ENCODE measurements around the gene TMEM126B.
A peak's percentile ranks its signal among the peaks of the same experiment; 100 is the strongest.
"Not testable (repeated sequence)": the region's sequence is repeated elsewhere in the genome, so short reads cannot be mapped to it uniquely, and the experiment has no call there.

The TMEM126B gene

DNA sequence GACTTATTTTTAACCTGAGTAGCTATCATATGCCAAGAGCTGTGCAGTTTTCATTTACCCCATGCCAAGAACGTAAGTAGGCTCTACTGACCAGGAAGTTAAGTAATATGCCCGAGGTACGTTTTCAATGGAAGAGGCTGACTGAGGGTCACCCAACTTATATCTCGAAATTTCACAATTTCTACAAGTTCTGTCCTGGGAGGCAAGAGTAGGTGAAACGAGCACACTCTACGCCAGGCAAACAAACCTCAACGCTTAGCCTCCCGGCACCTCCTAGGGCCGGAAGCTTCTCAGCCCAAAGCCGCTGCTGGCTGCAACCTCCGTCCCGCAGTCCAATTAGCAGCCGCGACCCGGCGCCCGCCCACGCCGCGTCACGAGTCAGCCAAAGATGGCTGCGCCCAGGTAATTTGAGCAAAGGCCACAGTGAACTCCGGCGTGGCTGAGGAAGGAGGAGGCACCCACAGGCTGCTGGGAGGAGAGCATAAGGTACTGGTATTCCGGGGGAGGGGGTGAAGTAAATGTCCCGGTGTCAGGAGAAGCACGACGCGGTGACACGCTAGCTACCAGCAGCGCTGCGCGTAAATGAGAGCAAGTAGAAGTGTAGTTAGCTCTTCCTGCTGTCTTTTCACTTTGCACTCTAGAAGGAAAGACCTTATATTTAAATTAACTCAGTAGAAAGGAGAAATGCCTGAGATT is 19.4 kb downstream of the TMEM126B start, which contains the start of gene TMEM126A:
Gene TMEM126A (plus strand): TSS at position 364 of the 696 bp plus-strand sequence. CDS start 2,289 bp downstream, outside the sequence.
- peak; percentile 92 for DNase-seq

DNA sequence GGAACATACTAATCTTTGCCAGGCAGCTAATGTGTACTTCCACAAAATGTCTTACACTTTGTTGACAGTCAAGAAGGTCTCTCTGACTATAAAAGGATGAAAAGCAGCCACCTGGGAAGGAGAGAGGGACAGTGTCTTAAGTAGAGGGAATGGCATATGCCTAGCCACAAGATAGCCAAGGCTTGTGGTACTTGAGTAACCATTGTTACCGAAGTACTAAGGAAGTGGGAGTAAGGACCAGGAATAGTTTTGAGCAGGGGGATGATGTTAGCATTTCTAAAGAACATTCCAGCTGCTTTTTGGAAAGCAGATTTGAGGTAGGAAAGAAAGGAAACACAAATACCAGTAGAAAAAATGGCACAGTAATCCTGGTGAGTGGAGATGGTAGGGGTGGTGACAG is 22.7 kb downstream of the TMEM126B start:
- DNase-seq, result no peak

DNA sequence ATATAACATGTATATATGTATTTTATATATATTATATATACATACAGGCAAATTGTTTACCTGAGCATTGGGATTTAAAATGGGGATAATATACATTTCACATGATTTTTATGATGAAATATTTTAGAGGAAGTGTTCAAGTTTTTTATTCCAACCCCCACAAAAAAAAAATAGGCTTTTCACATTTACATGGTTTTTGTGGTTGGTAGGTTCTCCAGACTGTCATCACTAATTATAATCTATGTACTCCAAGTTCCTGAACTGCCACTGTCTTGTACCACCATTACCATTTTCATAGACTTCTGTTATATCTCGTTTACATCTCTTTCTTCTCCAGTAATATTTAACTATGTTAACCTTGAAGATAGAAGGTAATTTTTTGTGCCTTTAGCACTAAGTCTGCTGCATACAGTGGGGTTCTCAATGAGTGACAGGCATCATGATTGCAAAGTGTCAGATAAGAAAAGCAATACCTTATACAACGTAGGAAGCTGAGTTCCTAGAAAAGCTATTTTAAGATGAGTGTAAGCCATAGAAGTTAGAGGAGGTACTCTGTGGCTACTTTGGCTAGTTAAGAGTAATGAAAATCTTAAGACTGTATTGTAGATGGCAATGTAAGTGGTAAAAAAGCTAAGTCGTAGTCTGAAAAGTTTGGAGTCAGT is 24.5 kb downstream of the TMEM126B start:
- DNase-seq, result no peak

DNA sequence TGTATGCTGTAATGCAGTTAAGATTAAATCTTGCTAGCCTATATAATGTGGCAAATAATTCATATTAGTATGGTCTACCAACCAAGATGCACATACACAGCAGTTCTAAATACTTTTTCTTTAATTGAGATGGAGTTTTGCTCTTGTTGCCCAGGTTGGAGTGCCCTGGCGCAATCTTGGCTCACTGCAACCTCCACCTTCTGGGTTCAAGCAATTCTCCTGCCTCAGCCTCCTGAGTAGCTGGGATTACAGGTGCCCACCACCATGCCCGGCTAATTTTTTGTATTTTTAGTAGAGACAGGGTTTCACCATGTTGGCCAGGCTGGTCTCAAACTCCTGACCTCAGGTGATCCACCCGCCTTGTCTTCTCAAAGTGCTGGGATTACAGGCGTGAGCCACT is 25.9 kb downstream of the TMEM126B start:
- DNase-seq, result not testable (repeated sequence)

DNA sequence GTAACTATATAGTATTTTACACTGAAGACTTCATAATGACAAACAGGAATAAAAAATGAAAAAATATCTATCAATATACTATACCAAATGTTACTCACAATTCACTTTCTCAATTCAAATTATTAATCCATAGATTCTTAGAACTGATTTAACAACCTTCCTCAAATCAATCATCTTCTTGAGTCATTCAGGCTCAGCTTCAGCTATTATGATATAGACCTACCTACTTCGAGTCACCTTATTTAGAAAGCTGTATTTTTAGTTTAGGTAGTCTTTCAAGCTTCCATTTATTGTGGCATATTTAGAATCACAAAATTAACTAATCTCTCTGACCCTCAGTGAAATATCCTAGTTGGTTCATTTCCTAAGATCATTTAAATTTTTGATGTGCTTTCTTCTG is 28.4 kb downstream of the TMEM126B start:
- no peak for DNase-seq

DNA sequence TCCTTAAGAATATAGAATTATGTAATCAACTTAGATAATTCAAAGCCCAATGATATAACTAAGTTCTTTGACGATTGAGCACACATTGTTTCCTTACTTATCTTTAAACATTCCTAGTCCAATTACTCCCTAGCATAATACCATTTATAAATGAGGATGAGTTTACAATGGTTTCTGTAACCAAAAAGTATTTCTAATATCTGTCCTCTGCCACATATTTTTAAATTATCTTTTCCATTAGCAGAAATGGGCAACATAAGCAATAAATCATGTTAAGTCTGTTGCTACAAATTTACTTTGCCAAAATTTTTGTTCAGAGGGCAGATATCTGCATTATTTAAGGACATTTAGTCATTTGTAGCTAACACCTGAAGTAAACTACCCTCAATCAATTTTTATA is 29.8 kb downstream of the TMEM126B start:
- no peak for DNase-seq

DNA sequence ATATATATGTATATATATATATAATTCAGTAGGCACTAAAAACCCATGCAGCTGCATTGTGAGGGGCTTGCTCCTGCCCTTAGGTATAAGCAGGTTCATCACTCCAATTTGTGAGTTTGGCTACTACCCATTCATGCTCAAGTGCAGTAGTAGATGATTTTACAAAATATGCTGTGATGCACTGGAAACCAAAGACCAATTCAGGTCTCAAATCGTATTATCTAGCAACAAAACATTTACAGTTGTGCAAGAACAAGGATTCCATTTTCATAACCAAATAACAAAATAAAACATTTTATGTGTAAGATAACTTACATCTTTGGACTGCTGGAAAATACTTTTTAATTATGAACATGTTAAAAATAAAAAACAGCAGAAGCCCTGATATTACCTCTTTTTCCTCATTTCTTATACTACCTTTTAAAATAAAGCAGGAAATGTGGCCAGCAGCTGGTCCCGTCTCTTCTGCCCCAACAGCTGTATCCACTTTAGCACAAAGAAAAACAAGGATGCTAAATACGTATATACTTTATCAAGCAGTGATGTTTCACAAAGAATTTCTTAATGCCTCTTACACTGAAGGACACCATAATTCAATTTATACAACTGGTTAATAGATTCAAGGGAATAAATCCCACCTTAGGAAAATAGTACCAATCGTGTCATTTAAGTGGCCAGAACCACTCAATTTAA is 33.7 kb downstream of the TMEM126B start:
- no peak for DNase-seq

DNA sequence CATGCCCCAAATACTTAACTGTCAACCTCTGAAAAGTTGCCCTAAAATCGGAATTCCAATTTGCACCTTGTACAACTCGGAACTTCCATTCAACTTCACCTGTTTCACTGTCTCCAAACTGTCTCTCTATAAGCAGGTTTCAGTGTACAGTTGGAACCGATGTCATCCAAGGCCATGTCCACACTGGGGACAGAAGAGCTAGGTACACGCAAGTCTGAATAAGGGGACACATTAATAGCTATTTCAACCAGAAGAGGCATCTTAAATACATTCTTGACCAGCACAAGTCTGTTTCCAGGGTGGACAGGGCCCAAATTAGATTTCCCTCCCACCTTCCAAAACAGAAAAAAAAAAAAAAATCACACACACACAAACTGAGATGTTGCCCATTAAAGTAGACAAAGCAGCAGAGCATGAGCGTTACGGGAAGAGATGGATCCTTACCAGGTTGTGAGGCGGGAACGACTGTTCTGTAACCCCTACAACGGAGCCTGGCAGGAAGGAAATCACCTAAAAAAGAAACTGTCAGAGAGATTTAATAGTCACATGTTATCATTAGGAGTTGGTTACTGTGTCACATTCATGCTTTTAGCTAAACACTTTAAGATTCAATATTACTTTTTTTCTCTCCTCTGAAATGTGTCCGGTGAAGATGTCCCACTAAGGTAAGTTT is 34.8 kb downstream of the TMEM126B start:
- peak; percentile 16 for DNase-seq

DNA sequence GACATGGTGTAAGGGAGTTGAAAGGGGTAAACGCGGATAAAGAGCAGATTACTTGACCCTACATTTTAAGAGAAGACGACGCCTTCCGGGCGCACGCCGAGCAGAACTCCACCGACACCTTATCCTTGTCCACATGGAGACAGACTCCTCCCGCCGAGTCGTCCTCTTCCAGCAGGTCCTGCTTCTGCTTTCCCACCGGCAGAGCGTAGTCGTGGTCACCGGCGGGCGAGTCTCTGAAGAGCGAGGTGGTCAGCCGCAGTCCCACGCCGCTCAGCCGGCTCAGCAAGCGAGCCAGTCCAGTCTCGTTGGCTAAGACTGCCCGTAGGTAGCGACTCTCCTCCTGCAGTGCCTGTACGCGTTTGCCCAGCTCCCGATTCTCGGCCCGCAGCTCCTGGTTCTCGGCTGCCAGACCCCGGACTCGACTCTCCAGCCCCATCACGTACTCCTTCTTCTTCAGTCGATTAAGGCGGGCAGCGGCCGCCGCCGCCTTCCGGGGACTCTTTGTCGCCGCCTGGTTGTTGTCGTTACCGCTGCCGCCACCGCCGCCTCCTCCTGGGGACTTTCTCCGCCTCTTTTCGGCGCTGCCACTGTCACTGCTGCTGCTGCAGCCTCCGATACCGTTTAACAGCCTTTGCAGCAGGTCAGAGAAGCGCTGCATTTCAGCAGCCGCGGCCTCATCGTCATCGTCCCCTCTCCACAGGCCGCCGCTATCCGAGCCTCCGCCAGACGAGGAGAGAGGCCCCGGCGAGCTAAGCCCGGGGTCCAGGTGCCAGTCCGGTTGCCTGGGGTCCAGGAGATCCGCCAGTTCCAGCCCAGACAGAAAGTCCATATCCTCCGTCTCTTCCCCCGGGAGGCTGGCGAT is 35.6 kb downstream of the TMEM126B start:
- DNase-seq, result peak; percentile 89

DNA sequence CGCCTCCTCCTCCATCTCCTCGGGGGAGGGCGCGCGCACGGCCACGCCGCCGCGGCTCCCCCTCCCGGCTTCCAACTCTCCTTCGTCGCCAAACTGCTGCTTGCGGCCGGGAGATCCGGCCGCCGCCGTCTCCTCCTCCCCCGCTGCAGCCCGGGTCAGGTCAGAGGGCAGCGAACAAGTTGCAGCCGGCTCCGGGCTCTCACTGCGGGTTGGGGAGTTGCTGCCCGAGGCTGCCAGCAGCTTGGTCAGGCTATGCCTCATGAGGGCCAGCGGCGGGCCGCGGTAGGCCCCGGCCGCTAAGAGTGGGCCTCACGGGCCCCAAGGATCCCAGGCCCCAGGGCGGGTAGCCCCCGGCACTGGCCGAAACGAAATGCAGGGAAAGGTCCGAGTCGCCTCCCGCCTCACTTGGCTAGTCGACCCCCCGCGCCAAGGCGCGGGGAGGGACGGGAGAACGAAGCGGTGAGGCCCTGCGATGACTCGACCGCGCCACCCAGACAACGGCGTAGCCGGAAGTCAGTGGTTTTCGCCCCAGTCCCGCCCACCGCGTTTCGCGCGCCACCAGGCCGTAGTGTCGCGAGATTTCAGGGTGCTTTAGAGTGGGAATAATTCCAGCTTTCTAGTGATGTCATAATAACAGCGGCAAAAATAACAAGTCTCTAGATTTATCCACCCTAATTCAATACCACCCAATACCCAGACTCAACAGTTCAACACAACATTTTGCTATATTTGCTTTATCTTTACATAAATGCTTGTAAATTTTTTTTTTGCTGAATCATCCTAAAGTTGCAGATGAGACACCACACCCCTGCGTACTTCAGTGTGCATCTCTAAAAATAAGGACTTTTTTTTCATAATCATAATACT is 36.5 kb downstream of the TMEM126B start, which contains the start of gene CREBZF:
Gene CREBZF (minus strand): TSS at position 515 of the 867 bp plus-strand sequence. CDS start 254 bp downstream, at position 261.
- peak; percentile 93 for DNase-seq

DNA sequence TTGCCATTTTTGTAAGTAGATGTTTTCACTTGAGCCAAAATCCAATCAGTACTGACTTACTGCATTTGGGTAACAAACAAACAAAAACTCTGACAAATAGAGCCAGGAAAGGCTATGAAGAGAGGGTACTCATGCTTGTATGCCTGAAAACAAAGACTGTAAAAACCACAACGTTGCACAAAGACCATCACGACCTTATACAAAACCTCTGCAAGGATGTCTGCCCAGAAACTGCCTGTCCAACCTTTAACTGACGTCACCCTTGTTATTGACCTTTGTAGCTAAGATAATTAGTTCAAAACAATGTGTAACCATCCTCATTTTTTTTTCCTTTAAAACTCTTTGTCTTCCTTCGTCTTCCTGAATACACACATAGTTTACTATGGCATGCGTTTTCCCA is 37.3 kb downstream of the TMEM126B start:
- no peak for DNase-seq

DNA sequence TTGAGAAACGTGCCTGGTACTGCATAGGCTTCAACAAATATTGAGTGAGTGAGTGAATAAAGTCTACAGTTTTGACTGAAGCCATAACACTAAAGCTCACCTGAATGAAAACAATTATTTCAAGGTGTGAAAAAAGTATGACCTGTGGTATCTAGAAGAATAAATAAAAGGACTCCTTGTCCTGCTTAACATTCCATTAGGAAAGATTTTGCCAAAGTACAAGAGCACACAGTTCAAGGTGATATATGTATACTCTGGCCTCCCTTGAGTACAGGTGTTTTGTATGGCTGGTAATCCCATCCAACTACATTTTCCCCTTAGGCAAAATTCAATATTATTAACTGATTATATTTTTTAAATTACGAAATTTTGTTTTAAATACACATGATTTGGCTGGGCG is 38.3 kb downstream of the TMEM126B start:
- no peak for DNase-seq

DNA sequence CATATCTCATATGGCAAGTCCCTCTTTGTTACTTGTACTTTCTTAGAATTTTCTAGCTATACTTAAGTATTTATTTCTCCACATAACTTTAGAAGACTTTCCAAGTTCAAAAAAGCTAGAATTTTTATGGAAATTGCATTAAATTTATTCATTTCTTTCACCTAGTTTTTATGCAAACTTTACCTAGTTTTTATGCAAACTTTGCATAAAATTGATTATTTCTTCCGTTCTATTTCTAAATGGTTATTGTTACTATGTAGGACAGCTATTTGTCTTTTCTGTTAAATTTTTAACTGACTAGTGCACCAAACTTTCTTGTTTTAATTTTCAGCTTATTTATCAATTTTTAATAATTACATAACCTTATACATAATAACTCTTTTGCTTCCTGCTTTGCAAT is 39.8 kb downstream of the TMEM126B start:
- DNase-seq, result no peak

DNA sequence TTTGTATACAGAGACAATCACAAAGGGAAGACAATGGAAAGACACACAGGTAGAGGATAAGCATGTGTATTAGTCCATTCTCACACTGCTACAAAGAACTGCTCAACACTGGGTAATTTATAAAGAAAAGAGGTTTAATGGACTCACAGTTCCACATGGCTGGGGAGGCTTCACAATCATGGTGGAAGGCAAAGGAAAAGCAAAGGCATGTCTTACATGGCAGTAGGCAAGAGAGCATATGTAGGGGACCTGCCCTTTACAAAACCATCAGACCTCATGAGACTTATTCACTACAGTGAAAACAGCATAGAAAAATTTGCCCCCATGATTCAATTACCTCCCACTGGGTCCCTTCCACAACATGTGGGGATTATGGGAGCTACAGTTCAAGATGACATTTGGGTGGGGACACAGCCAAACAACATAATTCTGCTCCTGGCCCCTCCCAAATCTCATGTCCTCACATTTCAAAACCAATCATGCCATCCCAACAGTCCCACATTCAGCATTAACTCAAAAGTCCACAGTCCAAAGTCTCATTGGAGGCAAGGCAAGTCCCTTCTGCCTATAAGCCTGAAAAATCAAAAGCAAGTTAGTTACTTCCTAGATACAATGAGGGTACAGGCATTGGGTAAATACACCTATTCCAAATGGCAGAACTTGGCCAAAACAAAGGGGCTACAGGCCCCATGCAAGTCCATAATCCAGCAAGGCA is 42.7 kb downstream of the TMEM126B start:
- not testable (repeated sequence) for DNase-seq

DNA sequence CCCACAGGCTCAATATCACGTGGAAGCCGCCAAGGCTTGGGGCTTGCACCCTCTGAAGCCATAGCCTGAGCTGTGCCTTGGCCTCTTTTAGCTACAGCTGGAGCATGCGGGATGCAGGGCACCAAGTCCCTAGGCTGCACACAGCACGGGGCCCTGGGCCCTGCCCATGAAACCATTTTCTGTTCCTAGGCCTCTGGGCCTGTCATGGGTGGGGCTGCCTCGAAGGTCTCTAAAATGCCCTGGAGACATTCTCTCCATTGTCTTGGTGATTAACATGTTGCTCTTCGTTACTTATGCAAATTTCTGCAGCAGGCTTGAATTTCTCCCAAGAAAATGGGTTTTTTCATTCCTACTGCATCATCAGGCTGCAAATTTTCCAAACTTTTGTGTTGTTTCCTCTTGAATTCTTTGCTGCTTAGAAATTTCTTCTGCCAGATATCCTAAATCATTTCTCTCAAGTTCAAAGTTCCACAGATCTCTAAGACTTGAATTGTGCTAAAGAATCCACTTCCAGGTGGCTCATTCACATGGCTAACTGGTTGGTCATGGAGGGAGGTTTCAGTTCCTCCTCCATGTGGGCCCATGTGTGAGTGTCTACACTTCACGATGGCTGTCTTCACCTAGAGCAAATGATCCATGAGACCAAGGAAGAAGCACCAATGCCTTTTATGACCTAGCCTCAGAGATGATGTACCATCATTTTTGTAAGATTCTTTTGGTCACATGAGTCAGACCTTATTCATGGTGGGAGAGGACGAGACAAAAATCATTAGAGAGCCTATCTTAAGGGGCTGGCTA is 43.9 kb downstream of the TMEM126B start:
- no peak for DNase-seq

DNA sequence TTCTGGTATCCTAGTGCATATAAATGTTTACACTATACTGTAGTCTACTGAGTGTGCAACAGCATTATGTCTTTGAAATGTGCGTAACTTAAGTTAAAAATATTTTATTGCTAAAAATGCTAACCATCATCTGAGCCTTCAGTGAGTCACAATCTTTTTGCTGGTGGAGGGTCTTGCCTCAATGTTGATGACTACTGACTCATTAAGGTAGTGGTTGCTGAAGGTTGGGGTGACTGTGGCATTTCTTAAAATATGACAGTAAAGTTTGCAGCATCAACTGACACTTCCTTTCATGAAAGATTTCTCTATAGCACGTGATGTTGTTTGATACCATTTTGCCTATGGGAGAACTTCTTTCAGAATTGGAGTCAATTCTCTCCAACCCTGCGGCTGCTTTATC is 45.0 kb downstream of the TMEM126B start:
- DNase-seq, result no peak

DNA sequence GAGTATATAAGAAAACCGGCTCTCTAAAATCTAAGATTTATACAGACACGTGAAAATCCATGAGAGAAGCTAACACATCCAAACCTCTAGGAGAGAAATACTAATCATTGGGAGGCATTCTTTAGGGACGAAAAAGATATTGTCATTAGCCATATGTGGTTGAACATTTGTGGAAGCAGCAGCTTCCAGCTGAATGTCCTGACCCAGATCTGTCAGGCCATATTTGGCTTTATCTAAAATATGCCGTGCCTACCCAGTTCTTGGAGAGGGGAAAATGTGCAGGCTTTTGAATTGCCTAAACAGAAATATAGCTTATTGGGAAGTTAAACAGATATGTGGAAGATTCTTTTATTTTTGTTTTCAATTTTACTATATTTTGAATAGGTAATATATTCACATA is 51.2 kb downstream of the TMEM126B start:
- DNase-seq, result no peak

DNA sequence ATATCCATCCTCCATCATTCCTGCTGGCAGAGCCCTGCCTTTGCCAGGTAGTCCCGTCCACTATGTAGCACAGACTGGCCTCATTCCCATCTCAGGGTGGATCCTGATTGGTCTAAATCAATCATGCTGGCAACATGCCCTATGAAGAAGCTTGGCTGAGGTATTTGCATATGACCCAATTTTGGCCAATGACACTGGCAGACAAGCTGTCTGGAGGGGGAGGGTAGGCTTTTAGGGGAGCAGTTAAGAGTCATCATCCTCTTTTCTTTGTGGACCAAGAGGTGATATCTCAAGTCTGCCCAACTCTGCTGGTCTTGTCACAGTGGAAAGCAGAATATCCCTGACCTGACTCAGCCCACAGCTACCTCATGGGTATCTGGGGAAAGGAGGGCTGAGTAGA is 52.5 kb downstream of the TMEM126B start:
- DNase-seq, result no peak

Measured in CD4-positive, alpha-beta T cell treated with Interleukin-6 for 4 hours (primary cell).